Lower lobe of right lung (tissue), 2 donors: ENCODE data around the gene TUBA1C. TPM values are rescaled to one million over a fixed set of nuclear protein-coding genes. Genes with fewer than 3 reads are reported as not detected.

Source experiments
- ATAC-seq, 2 donors: fragments of 200-7000 bp; cut with Tn5 transposase; one replicate each; pipeline ENCODE4 v1.9.1; 2020 to 2022; ENCODE audit warnings: mild to moderate bottlenecking in 2 of 2, moderate library complexity in 2 of 2
- DNase-seq: peaks from one replicate; pipeline ENCODE4 v3.0.0-alpha.2; 2020
- H3K27ac ChIP-seq: fragments of 200-600 bp; one replicate; pipeline ENCODE4 v1.8.0; 2022
- H3K27me3 ChIP-seq: fragments of 200-600 bp; one replicate; pipeline ENCODE4 v1.8.0; 2022; ENCODE audit warnings: low read depth
- H3K36me3 ChIP-seq: fragments of 200-600 bp; one replicate; pipeline ENCODE4 v1.8.0; 2022; ENCODE audit warnings: mild to moderate bottlenecking
- H3K4me1 ChIP-seq: fragments of 200-600 bp; one replicate; pipeline ENCODE4 v1.8.0; 2022
- H3K4me3 ChIP-seq: fragments of 200-600 bp; one replicate; pipeline ENCODE4 v1.8.0; 2022; ENCODE audit warnings: mild to moderate bottlenecking
- H3K9me3 ChIP-seq: fragments of 200-600 bp; one replicate; pipeline ENCODE4 v1.8.0; 2022
- intact Hi-C: fragments of 100-400 bp; cut with DNase I; formaldehyde crosslinking; loops from one replicate; pipeline ENCODE4 v1.11.0; 2022
- total RNA-seq: library from RNA; stranded (reverse); fragmentation: NEBNext Ultra II Directional; extraction: Animal tissue kit (Norgen Biotek cat#: 25700); gene quantifications from one replicate; pipeline ENCODE4 v1.2.1, GENCODE V29; 2021
- TF ChIP-seq, protein P1 (sequence below): fragments of 200-600 bp; IDR thresholded peaks from one replicate; pipeline ENCODE4 v1.8.0; 2022; ENCODE audit warnings: antibody characterized with exemption, mild to moderate bottlenecking
- donor health status: DM: no; HTN: yes; CAD: no; lungs with severe emphysema.

The TUBA1C gene
- total RNA-seq, 1 donor from 2014 or later, result 96.0 TPM

GRCh38 chr12:49296034-49296835 is 31.4 kb downstream of the TUBA1C start:
- Histone ChIP-seq H3K36me3 (no peaks in the 10 kb centered on the region), H3K9me3 (no peaks in the 10 kb centered on the region), H3K27ac (no peak overlapping the region), H3K27me3 (peaks cover 67% of the 10 kb centered on the region), H3K4me1 (peaks cover 39% of the 10 kb centered on the region), H3K4me3 (peak overlapping the region; percentile 37)
- intact Hi-C loops, result no loop called here
- DNase-seq, result peak; percentile 68
- peak; percentile 81 to 84 for ATAC-seq
- TF ChIP-seq, protein P1, sequence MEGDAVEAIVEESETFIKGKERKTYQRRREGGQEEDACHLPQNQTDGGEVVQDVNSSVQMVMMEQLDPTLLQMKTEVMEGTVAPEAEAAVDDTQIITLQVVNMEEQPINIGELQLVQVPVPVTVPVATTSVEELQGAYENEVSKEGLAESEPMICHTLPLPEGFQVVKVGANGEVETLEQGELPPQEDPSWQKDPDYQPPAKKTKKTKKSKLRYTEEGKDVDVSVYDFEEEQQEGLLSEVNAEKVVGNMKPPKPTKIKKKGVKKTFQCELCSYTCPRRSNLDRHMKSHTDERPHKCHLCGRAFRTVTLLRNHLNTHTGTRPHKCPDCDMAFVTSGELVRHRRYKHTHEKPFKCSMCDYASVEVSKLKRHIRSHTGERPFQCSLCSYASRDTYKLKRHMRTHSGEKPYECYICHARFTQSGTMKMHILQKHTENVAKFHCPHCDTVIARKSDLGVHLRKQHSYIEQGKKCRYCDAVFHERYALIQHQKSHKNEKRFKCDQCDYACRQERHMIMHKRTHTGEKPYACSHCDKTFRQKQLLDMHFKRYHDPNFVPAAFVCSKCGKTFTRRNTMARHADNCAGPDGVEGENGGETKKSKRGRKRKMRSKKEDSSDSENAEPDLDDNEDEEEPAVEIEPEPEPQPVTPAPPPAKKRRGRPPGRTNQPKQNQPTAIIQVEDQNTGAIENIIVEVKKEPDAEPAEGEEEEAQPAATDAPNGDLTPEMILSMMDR, result peak; percentile 78

DNA sequence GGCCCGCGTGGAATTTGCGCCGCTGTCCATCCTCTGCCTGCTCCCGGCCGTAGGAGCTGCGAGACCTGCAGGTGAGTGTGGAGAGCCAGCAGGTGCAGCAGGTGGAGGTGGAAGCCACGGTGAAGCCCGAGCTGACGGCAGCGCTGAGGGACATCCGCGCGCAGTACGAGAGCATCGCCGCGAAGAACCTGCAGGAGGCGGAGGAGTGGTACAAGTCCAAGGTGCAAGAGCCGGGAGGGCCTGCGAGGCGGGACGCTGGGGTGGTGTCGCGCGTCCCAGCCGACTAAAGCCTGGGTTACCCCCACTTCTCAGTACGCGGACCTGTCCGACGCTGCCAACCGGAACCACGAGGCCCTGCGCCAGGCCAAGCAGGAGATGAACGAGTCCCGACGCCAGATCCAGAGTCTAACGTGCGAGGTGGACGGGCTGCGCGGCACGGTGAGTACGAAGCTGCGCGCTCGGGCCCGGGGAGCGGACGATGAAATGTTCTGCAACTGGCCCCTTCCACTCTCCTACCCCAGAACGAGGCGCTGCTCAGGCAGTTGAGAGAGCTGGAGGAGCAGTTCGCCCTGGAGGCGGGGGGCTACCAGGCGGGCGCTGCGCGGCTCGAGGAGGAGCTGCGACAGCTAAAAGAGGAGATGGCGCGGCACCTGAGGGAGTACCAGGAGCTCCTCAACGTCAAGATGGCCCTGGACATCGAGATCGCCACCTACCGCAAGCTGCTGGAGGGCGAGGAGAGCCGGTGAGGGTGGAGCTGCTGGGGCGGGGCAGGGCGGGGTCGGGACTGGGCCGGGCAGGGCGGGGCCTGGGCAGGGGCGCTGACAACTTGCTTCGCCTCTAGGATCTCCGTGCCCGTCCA is 32.2 kb downstream of the TUBA1C start:
- Histone ChIP-seq H3K36me3 (no peaks in the 10 kb centered on the region), H3K9me3 (no peaks in the 10 kb centered on the region), H3K4me3 (peak overlapping the region; percentile 37), H3K27me3 (peaks cover 75% of the 10 kb centered on the region), H3K27ac (no peak overlapping the region), H3K4me1 (peaks cover 39% of the 10 kb centered on the region)
- TF ChIP-seq, protein P1, result peak; percentile 33
- intact Hi-C loops, result no loop called here
- DNase-seq, result peak; percentile 57
- peak; percentile 62 to 66 for ATAC-seq

GRCh38 chr12:49297695-49298060 is 32.8 kb downstream of the TUBA1C start:
- Histone ChIP-seq H3K4me3 (peak overlapping the region; percentile 37), H3K27ac (no peak overlapping the region), H3K36me3 (no peaks in the 10 kb centered on the region), H3K9me3 (no peaks in the 10 kb centered on the region), H3K27me3 (peaks cover 75% of the 10 kb centered on the region), H3K4me1 (peaks cover 36% of the 10 kb centered on the region)
- intact Hi-C loops, result no loop called here
- no peak for ATAC-seq
- no peak for DNase-seq
- TF ChIP-seq, protein P1, result no peak

GRCh38 chr12:49298160-49298559 is 33.3 kb downstream of the TUBA1C start:
- no peak overlapping the region for H3K27ac ChIP-seq
- no peak overlapping the region for H3K4me3 ChIP-seq
- H3K4me1 ChIP-seq, result peaks cover 31% of the 10 kb centered on the region
- no peaks in the 10 kb centered on the region for H3K36me3 ChIP-seq
- no peaks in the 10 kb centered on the region for H3K9me3 ChIP-seq
- DNase-seq, result no peak
- TF ChIP-seq, protein P1, result no peak
- peaks cover 75% of the 10 kb centered on the region for H3K27me3 ChIP-seq
- ATAC-seq, result peak in 1 of 2 donors; percentile 21
- intact Hi-C loops, result no loop called here

- intact Hi-C loops, result no loop called here
- DNase-seq (no peak), ATAC-seq (no peak)
- H3K36me3 ChIP-seq, result no peaks in the 10 kb centered on the region
- no peak overlapping the region for H3K4me3 ChIP-seq
- H3K9me3 ChIP-seq, result no peaks in the 10 kb centered on the region
- H3K27ac ChIP-seq, result no peak overlapping the region
- peaks cover 10% of the 10 kb centered on the region for H3K4me1 ChIP-seq
- TF ChIP-seq, protein P1, result no peak
- H3K27me3 ChIP-seq, result peaks cover 53% of the 10 kb centered on the region
Measured at GRCh38 chr12:49301760-49302159, 36.9 kb downstream of the TUBA1C start.
